NT2/D1 (cell line): Measurements from ENCODE around the gene FUT1.
"Not testable (repeated sequence)": the region's sequence is repeated elsewhere in the genome, so short reads cannot be mapped to it uniquely, and the experiment has no call there.

ENCODE experiments used
- DNase-seq: peaks from one replicate; pipeline ENCODE4 v3.0.0-alpha.2; 2011; ENCODE audit warnings: low read depth, low spot score
- H3K27me3 ChIP-seq: 2 replicates; pipeline ENCODE4 v1.6.0; 2011; ENCODE audit warnings: mild to moderate bottlenecking; ENCODE audit not compliant: insufficient read length, insufficient read depth
- H3K36me3 ChIP-seq: 2 replicates; pipeline ENCODE4 v1.6.1; 2011; ENCODE audit warnings: mild to moderate bottlenecking, low read length, mixed read lengths; ENCODE audit not compliant: insufficient read depth, insufficient read length
- H3K4me1 ChIP-seq: 2 replicates; pipeline ENCODE4 v1.5.1; 2011; ENCODE audit not compliant: insufficient read depth, insufficient read length
- H3K4me3 ChIP-seq: 2 replicates; pipeline ENCODE4 v1.5.1; 2011; ENCODE audit warnings: low read depth; ENCODE audit not compliant: insufficient read length
- H3K9ac ChIP-seq: 2 replicates; pipeline ENCODE4 v1.6.0; 2011; ENCODE audit warnings: low read depth; ENCODE audit not compliant: insufficient read length
- H3K9me3 ChIP-seq: 2 replicates; pipeline ENCODE4 v1.5.1; 2011; ENCODE audit warnings: mild to moderate bottlenecking, low read length; ENCODE audit not compliant: insufficient read depth
- SUZ12 ChIP-seq: IDR thresholded peaks from 2 replicates; pipeline ENCODE4 v1.6.1; 2011; ENCODE audit not compliant: insufficient read length, insufficient read depth; ENCODE audit errors: extremely low read depth
- YY1 ChIP-seq: IDR thresholded peaks from 2 replicates; pipeline ENCODE4 v1.6.1; 2011; ENCODE audit not compliant: insufficient read length, insufficient read depth
- ZNF274 ChIP-seq: IDR thresholded peaks from 2 replicates; pipeline ENCODE4 v1.6.1; 2011; ENCODE audit warnings: mild to moderate bottlenecking, low read depth, low read length

FUT1 gene

DNA sequence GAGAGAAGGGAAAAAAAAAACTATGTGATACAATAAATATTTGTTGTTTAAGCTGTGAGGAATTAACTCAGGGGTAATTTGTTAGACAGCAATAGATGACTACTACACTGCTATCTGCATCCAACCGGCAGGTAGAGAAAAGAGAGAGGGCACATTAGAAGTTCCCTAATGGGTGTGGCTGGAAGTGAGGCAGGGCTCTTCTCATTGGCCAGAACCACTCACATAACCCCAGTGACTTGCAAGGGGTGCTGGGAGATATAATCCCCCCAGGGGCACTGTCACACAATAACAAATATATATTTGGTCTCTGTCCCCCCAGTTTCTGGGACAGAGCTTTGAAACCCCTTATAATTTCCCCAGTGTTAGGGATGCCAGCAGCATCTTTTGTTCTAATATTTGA is 27.2 kb upstream of the FUT1 start:
- no peaks in the 10 kb centered on the region for H3K36me3 ChIP-seq
- no peak for DNase-seq
- no peaks in the 10 kb centered on the region for H3K4me1 ChIP-seq
- no peak for TF ChIP-seq SUZ12
- TF ChIP-seq ZNF274 = no peak
- TF ChIP-seq YY1 = no peak
- no peaks in the 10 kb centered on the region for H3K9me3 ChIP-seq
- no peak overlapping the region for H3K4me3 ChIP-seq
- no peak overlapping the region for H3K9ac ChIP-seq
- no peaks in the 10 kb centered on the region for H3K27me3 ChIP-seq

DNA sequence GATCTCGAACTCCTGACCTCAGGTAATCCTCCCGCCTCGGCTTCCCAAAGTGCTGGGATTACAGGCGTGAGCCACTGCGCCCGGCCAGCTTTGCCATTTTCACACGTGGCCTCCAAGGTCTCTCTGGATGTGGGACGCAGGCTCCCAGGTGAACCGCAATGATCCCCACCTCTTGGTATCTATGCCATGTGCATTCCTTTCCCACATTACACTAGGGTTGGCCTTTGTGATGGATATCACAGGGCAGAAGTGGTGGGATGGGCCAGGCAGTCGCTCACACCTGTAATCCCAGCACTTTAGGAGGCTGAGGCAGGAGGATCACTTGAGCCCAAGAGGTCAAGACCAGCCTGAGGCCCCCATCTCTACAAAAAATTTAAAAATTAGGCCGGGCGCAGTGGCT is 25.3 kb upstream of the FUT1 start:
- Histone ChIP-seq H3K4me1 (no peaks in the 10 kb centered on the region), H3K4me3 (no peak overlapping the region), H3K9ac (no peak overlapping the region), H3K27me3 (no peaks in the 10 kb centered on the region), H3K36me3 (no peaks in the 10 kb centered on the region), H3K9me3 (no peaks in the 10 kb centered on the region)
- no peak for DNase-seq
- no peak for TF ChIP-seq ZNF274
- TF ChIP-seq YY1 = no peak
- no peak for TF ChIP-seq SUZ12

DNA sequence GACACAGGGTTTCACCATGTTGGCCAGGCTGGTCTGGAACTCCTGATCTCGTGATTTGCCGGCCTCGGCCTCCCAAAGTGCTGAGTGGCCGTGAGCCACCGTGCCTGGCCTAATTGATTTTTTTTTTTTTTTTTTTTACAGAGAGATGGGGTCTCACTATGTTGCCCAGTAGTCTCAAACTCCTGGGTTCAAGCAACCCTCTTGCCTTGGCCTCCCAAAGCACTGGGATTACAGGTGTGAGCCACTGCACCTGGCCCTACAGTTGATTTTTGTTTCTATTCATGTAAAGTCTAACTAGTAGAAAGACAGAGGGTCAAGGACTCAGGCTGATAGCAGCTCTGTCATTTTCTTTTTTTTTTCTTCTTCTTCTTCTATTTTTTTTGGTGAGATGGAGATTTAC is 24.7 kb upstream of the FUT1 start:
- DNase-seq = no peak
- Histone ChIP-seq H3K36me3 (no peaks in the 10 kb centered on the region), H3K27me3 (no peaks in the 10 kb centered on the region), H3K9me3 (no peaks in the 10 kb centered on the region), H3K4me3 (no peak overlapping the region), H3K9ac (no peak overlapping the region), H3K4me1 (no peaks in the 10 kb centered on the region)
- no peak for TF ChIP-seq ZNF274
- no peak for TF ChIP-seq YY1
- TF ChIP-seq SUZ12 = no peak

DNA sequence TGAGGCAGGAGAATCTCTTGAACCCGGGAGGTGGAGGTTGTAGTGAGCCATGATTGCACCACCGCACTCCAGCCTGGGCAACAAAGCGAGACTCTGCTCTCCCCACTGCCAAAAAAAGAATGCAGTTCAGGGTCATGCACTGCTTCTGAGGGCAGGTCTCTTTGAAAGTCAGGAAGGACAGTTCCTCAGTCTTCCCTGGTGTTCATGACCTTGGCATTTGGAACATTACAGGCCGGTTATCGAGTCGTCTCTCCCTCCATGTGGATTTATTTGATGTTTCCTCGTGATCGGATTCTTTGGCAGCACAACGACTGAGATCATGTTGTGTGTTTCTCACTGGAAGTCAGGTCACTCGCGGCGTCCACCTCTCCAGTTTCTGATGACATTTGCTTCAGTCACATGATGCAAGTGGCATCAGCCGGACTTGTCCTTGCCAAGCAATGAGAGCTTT is 20.1 kb upstream of the FUT1 start:
- DNase-seq = no peak
- H3K27me3 ChIP-seq = no peaks in the 10 kb centered on the region

DNA sequence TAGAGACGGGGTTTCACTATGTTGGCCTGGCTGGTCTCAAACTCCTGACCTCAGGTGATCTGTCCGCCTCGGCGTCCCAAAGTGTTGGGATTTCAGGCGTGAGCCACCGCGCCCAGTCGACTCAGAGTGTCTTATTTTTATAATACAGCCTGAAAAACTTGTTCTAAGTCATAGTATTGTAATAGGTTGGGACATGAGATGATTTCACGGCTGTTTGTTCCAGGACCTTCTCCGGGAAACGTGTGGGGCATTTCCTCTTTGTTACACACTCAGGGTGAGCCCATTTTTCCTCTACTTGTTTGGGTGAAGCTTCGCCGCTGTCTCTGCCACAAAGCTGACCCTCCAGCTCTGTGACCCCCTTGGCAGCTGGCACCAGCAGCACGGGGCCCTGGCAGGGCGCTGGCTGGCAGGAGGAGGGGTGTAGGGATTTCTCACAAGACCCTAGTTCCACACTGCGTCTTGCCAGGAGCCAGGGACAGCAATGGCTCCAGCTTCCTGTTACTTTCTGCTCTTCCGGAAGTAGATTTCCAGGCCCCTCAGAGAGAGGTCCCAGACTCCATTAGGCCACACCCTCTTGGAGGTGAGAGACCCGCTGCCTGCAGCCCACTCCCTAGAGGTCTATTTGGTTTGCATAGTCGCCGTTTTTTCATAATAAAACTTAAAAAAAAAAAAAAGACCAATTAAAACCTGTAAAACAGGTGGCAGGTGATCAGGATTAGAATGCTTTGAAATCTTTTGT is 18.5 kb upstream of the FUT1 start:
- Histone ChIP-seq H3K36me3 (no peaks in the 10 kb centered on the region), H3K9ac (no peak overlapping the region), H3K4me3 (no peak overlapping the region), H3K27me3 (no peaks in the 10 kb centered on the region), H3K4me1 (no peaks in the 10 kb centered on the region), H3K9me3 (no peaks in the 10 kb centered on the region)
- DNase-seq = no peak
- TF ChIP-seq SUZ12 (no peak), YY1 (no peak), ZNF274 (no peak)

More for the DNA sequence above, 20.1 kb upstream of the FUT1 start:
- H3K9ac ChIP-seq = no peak overlapping the region
- H3K4me1 ChIP-seq = no peaks in the 10 kb centered on the region
- H3K36me3 ChIP-seq = no peaks in the 10 kb centered on the region
- no peak overlapping the region for H3K4me3 ChIP-seq
- H3K9me3 ChIP-seq = no peaks in the 10 kb centered on the region
- TF ChIP-seq ZNF274 = no peak
- no peak for TF ChIP-seq SUZ12

DNA sequence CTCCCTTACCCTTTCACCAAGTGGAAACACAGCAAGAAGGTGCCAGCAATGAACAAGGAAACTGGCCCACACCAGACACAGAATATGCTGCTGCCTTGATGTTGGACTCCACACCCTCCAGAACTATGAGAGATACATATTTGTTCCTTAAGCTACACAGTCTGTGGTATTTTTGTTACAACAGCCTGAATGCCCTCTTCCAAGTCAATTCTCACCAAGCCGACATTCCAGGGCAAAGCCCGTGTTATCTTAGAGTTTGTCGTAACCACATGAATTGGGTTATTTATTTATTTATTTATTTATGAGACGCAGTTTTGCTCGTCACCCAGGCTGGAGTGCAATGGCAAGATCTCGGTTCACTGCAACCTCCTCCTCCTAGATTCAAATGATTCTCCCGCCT is 17.8 kb upstream of the FUT1 start:
- DNase-seq = no peak
- no peaks in the 10 kb centered on the region for H3K4me1 ChIP-seq
- no peak overlapping the region for H3K4me3 ChIP-seq
- H3K36me3 ChIP-seq = no peaks in the 10 kb centered on the region
- no peak for TF ChIP-seq SUZ12
- no peak for TF ChIP-seq ZNF274
- no peak for TF ChIP-seq YY1
- H3K9me3 ChIP-seq = no peaks in the 10 kb centered on the region
- H3K9ac ChIP-seq = no peak overlapping the region
- no peaks in the 10 kb centered on the region for H3K27me3 ChIP-seq

DNA sequence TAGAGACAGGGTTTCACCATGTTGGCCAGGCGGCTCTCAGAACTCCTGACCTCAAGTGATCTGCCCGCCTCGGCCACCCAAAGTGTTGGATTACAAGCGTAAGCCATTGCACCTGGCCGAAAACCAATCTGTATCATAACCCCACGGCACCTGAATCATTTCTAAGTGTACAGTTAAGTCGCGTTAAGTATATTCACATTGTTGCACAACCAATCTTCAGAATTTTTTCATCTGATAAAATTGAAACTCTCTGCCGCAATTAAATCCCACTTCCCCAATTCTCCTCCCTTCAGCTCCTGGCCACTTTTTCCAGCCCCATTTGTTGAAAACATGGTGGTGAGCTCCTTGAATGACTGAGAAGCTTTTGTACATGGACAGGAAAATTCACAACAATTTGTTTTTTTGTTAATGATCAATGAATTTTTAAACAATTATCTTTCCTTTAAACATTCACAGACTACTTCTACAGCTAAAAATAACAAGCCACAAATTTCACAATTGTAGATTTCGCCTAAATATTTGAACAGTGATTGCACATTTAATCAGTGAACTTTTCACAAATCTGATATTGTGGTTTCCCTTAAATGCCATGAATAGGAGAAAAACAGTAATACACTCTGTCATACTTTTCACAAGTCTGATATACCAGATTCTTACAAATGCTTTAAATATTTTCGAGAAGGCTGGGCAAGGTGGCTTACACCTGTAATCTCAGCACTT is 16.7 kb upstream of the FUT1 start:
- DNase-seq = no peak
- Histone ChIP-seq H3K36me3 (no peaks in the 10 kb centered on the region), H3K27me3 (no peaks in the 10 kb centered on the region), H3K9ac (no peak overlapping the region), H3K9me3 (no peaks in the 10 kb centered on the region), H3K4me3 (no peak overlapping the region), H3K4me1 (no peaks in the 10 kb centered on the region)
- TF ChIP-seq YY1 (no peak), SUZ12 (no peak), ZNF274 (no peak)

DNA sequence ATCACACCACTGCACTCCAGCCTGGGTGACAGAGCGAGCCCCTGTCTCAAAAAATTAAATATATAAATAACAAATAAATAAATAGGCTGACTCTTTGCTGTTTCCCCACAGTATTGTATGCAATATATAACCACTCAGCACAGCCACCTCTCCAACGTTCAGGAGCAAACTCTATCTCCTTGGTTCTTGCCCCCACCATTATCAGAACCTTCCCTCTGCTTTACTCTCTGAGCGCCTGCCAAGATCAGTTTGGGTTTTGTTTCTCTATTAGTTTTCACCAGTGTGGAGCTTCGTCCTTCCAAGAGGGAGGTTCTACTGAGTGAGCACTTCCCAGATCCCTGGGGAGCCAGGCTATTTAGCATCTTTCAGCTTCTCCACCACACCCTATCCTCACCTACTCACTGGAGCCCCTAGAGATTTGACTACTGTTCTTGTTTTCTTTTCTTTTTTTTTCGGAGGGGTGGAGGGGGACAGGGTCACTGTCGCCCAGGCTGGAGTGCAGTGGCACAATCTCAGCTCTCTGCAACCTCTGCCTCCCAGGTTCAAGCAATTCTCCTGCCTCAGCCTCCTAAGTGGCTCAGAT is 15.8 kb upstream of the FUT1 start:
- H3K27me3 ChIP-seq = not testable (repeated sequence)

DNA sequence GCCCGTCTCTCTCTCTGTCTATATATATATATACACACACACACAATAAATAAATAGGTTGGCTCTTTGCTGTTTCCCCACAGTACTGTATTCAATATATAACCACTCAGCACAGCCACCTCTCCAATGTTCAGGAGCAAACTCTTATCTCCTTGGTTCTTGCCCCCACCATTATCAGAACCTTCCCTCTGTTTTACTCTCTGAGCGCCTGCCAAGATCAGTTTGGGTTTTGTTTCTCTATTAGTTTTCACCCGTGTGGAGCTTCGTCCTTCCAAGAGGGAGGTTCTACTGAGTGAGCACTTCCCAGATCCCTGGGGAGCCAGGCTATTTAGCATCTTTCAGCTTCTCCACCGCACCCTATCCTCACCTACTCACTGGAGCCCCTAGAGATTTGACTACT is 13.4 kb upstream of the FUT1 start:
- not testable (repeated sequence) for DNase-seq, H3K27me3 ChIP-seq, H3K36me3 ChIP-seq, H3K4me1 ChIP-seq, H3K9me3 ChIP-seq, H3K9ac ChIP-seq, H3K4me3 ChIP-seq

More for the DNA sequence above, 15.8 kb upstream of the FUT1 start:
- not testable (repeated sequence) for H3K9ac ChIP-seq, H3K4me1 ChIP-seq, H3K4me3 ChIP-seq, H3K9me3 ChIP-seq, H3K36me3 ChIP-seq, DNase-seq
